HG02943 (cell line): Measurements from ENCODE around the gene CASK.

Experiments
- ATAC-seq: cut with Tn5 transposase; IDR thresholded peaks from one replicate; pipeline ENCODE4 v1.9.1; 2021; ENCODE audit warnings: mild to moderate bottlenecking, low read depth, moderate library complexity; ENCODE audit not compliant: unreplicated experiment

CASK gene

GRCh38 chrX:41482154-41482850 lies 441.1 kb downstream of the CASK start:
- ATAC-seq = no peak

- ATAC-seq = no peak
Measured at GRCh38 chrX:41481264-41482109, 441.9 kb downstream of the CASK start.

- no peak for ATAC-seq
Measured at GRCh38 chrX:41480508-41481260, 442.7 kb downstream of the CASK start.

GRCh38 chrX:41478381-41478911 lies 444.9 kb downstream of the CASK start:
- no peak for ATAC-seq

- ATAC-seq = no peak
Measured at GRCh38 chrX:41475591-41476241, 447.6 kb downstream of the CASK start.

GRCh38 chrX:41475191-41475590 lies 448.2 kb downstream of the CASK start:
- ATAC-seq = no peak

GRCh38 chrX:41474726-41475100 lies 448.6 kb downstream of the CASK start:
- no peak for ATAC-seq

GRCh38 chrX:41473936-41474725 lies 449.2 kb downstream of the CASK start:
- no peak for ATAC-seq

GRCh38 chrX:41472231-41472815 lies 451.0 kb downstream of the CASK start:
- no peak for ATAC-seq

GRCh38 chrX:41471786-41472185 lies 451.6 kb downstream of the CASK start:
- no peak for ATAC-seq

- no peak for ATAC-seq
Measured at GRCh38 chrX:41470706-41471105, 452.6 kb downstream of the CASK start.

GRCh38 chrX:41468647-41469323 lies 454.6 kb downstream of the CASK start:
- no peak for ATAC-seq
